GM19452 (cell line): ENCODE measurements around the gene CHSY3.
A peak's percentile ranks its signal among the peaks of the same experiment; 100 is the strongest.
"Not testable (repeated sequence)": the region's sequence is repeated elsewhere in the genome, so short reads cannot be mapped to it uniquely, and the experiment has no call there.

Experiments
- ATAC-seq: cut with Tn5 transposase; IDR thresholded peaks from one replicate; pipeline ENCODE4 v1.9.1; 2021; ENCODE audit not compliant: unreplicated experiment

CHSY3 gene

GRCh38 chr5:130141659-130142320 lies 237.5 kb downstream of the CHSY3 start:
- peak; percentile 74 for ATAC-seq

GRCh38 chr5:130151239-130151638 lies 247.0 kb downstream of the CHSY3 start:
- ATAC-seq = no peak

GRCh38 chr5:130155345-130156011 lies 251.2 kb downstream of the CHSY3 start:
- no peak for ATAC-seq

- no peak for ATAC-seq
Measured at GRCh38 chr5:130158036-130158435, 253.8 kb downstream of the CHSY3 start.

GRCh38 chr5:130159968-130160367 lies 255.7 kb downstream of the CHSY3 start:
- no peak for ATAC-seq

- ATAC-seq = no peak
Measured at GRCh38 chr5:130164966-130165365, 260.7 kb downstream of the CHSY3 start.

- ATAC-seq = no peak
Measured at GRCh38 chr5:130166839-130167490, 262.7 kb downstream of the CHSY3 start.

- no peak for ATAC-seq
Measured at GRCh38 chr5:130168211-130168610, 263.9 kb downstream of the CHSY3 start.

- no peak for ATAC-seq
Measured at GRCh38 chr5:130171699-130172098, 267.4 kb downstream of the CHSY3 start.

GRCh38 chr5:130183115-130183514 lies 278.9 kb downstream of the CHSY3 start:
- no peak for ATAC-seq

- no peak for ATAC-seq
Measured at GRCh38 chr5:130189961-130190360, 285.7 kb downstream of the CHSY3 start.

- ATAC-seq = no peak
Measured at GRCh38 chr5:130198927-130199326, 294.7 kb downstream of the CHSY3 start.

GRCh38 chr5:130206686-130207085 lies 302.4 kb downstream of the CHSY3 start:
- no peak for ATAC-seq

GRCh38 chr5:130213607-130214006 lies 309.3 kb downstream of the CHSY3 start:
- no peak for ATAC-seq

GRCh38 chr5:130216286-130216685 lies 312.0 kb downstream of the CHSY3 start:
- ATAC-seq = no peak

- ATAC-seq = no peak
Measured at GRCh38 chr5:130222573-130222972, 318.3 kb downstream of the CHSY3 start.

- not testable (repeated sequence) for ATAC-seq
Measured at GRCh38 chr5:130226556-130226955, 322.3 kb downstream of the CHSY3 start.

GRCh38 chr5:130227699-130228098 lies 323.4 kb downstream of the CHSY3 start:
- no peak for ATAC-seq

- no peak for ATAC-seq
Measured at GRCh38 chr5:130231786-130232185, 327.5 kb downstream of the CHSY3 start.

GRCh38 chr5:130234816-130235215 lies 330.6 kb downstream of the CHSY3 start:
- no peak for ATAC-seq
